Testis (tissue), 3 donors: ENCODE data around the gene P2RY1. TPM values are rescaled to one million over a fixed set of nuclear protein-coding genes. Genes with fewer than 3 reads are reported as not detected.
"Not testable (repeated sequence)": the region's sequence is repeated elsewhere in the genome, so short reads cannot be mapped to it uniquely, and the experiment has no call there.

ENCODE experiments used
- DNase-seq: peaks from one replicate; pipeline ENCODE4 v3.0.0-alpha.2; 2019
- H3K27ac ChIP-seq, 2 donors: fragments of 200-600 bp; sonication (generic); one replicate each; pipeline ENCODE4 v1.5.1; 2019
- H3K27me3 ChIP-seq: fragments of 200-600 bp; sonication (generic); one replicate; pipeline ENCODE4 v1.5.1; 2019
- H3K36me3 ChIP-seq: fragments of 200-600 bp; sonication (generic); one replicate; pipeline ENCODE4 v1.5.1; 2017; ENCODE audit warnings: low read depth; ENCODE audit errors: missing control alignments
- H3K4me1 ChIP-seq: fragments of 200-600 bp; sonication (generic); one replicate; pipeline ENCODE4 v1.5.1; 2019
- H3K4me3 ChIP-seq, 2 donors: fragments of 200-600 bp; sonication (generic); one replicate each; pipeline ENCODE4 v1.5.1; 2017 to 2019
- H3K9me3 ChIP-seq: fragments of 200-600 bp; sonication (generic); one replicate; pipeline ENCODE4 v1.5.1; 2017
- CTCF ChIP-seq, 3 experiments: fragments of 450-650 bp in 2 of 3; fragments of 200-600 bp in 1 of 3; sonication (generic) in 1 of 3; IDR thresholded peaks; one replicate each; pipeline ENCODE4 v1.5.1; 2016 to 2019; ENCODE audit warnings: antibody characterized with exemption in 3 of 3, mild to moderate bottlenecking in 2 of 3, moderate library complexity in 1 of 3
- POLR2A ChIP-seq: fragments of 450-650 bp; IDR thresholded peaks from one replicate; pipeline ENCODE4 v1.6.1; 2017; ENCODE audit warnings: antibody characterized with exemption, mild to moderate bottlenecking, moderate library complexity
- WGBS, 2 donors: methylation state at CpG; one replicate each; pipeline ENCODE4 v1.1.5; 2018; 5-methylcytosine and 5-hydroxymethylcytosine counted together
- intact Hi-C: fragments of 100-400 bp; cut with DNase I; formaldehyde crosslinking; loops from one replicate; pipeline ENCODE4 v1.15.1; 2023; ENCODE audit warnings: low total_unique reads
- polyA plus RNA-seq: library from polyadenylated mRNA; stranded (reverse); fragments of 350-450 nt; fragmentation: Illumina TruSeq; extraction: RNeasy Lipid Tissue Mini Kit (QIAGEN cat#74804); gene quantifications from one replicate; pipeline ENCODE4 v1.2.3, GENCODE V29; 2014; ENCODE audit warnings: low read depth, low replicate concordance; ENCODE audit not compliant: insufficient read depth
- total RNA-seq, 2 donors: library from RNA; depleted of rRNA; stranded (reverse); fragments of >200 nt; gene quantifications; one replicate each; pipeline ENCODE4 v1.2.3, GENCODE V29; 2016

P2RY1 gene
- total and polyA plus RNA-seq, 3 donors from 2014 or later: 2.0 to 8.2 (median 6.4) TPM

- no peak overlapping the region for H3K27ac ChIP-seq
- H3K27me3 ChIP-seq: no peaks in the 10 kb centered on the region
- no peak for TF ChIP-seq POLR2A
- TF ChIP-seq CTCF (IDR thresholded peaks at IDR 0.05): no peak
- intact Hi-C loops: no loop called here
- H3K4me3 ChIP-seq: no peak overlapping the region
- no peak for DNase-seq
- H3K9me3 ChIP-seq: no peaks in the 10 kb centered on the region
- no peaks in the 10 kb centered on the region for H3K4me1 ChIP-seq
- H3K36me3 ChIP-seq: no peaks in the 10 kb centered on the region
Observed at GRCh38 chr3:152843955-152844354, 9.0 kb downstream of the P2RY1 start.

- intact Hi-C loops, H3K36me3 ChIP-seq: not testable (repeated sequence)
Observed at GRCh38 chr3:152846572-152847202, 11.8 kb downstream of the P2RY1 start.

GRCh38 chr3:152847599-152847998, 12.7 kb downstream of the P2RY1 start:
- H3K36me3 ChIP-seq, H3K27ac ChIP-seq, H3K9me3 ChIP-seq, DNase-seq, H3K4me3 ChIP-seq, H3K4me1 ChIP-seq, H3K27me3 ChIP-seq, intact Hi-C loops: not testable (repeated sequence)
- WGBS, 2 donors: 96 to 100% methylated on average over 1 of the region's 1 CpG

More at GRCh38 chr3:152846572-152847202, 11.8 kb downstream of the P2RY1 start:
- 85 to 100% methylated on average over 2 to 3 of the region's 3 CpGs for WGBS, 2 donors
- not testable (repeated sequence) for H3K4me1 ChIP-seq, DNase-seq, H3K9me3 ChIP-seq, H3K27me3 ChIP-seq, H3K4me3 ChIP-seq, H3K27ac ChIP-seq

GRCh38 chr3:152849996-152850578, 15.2 kb downstream of the P2RY1 start:
- DNase-seq: no peak
- no peak for TF ChIP-seq CTCF (IDR thresholded peaks at IDR 0.05)
- no peak for TF ChIP-seq POLR2A
- H3K4me3 ChIP-seq: no peak overlapping the region
- 86 to 89% methylated on average over 2 of the region's 2 CpGs for WGBS, 2 donors
- no peaks in the 10 kb centered on the region for H3K9me3 ChIP-seq
- no peaks in the 10 kb centered on the region for H3K36me3 ChIP-seq
- H3K4me1 ChIP-seq: no peaks in the 10 kb centered on the region
- intact Hi-C loops: no loop called here
- H3K27me3 ChIP-seq: no peaks in the 10 kb centered on the region
- H3K27ac ChIP-seq: no peak overlapping the region

GRCh38 chr3:152853196-152853595, 18.3 kb downstream of the P2RY1 start:
- Histone ChIP-seq H3K4me3 (no peak overlapping the region), H3K27me3 (no peaks in the 10 kb centered on the region), H3K4me1 (no peaks in the 10 kb centered on the region), H3K27ac (no peak overlapping the region), H3K36me3 (no peaks in the 10 kb centered on the region), H3K9me3 (no peaks in the 10 kb centered on the region)
- no peak for TF ChIP-seq CTCF (IDR thresholded peaks at IDR 0.05)
- no peak for TF ChIP-seq POLR2A
- WGBS, 2 donors: 90% methylated on average over 2 of the region's 2 CpGs
- intact Hi-C loops: no loop called here
- no peak for DNase-seq

- intact Hi-C loops: no loop called here
- DNase-seq: no peak
- Histone ChIP-seq H3K9me3 (no peaks in the 10 kb centered on the region), H3K27ac (no peak overlapping the region), H3K36me3 (no peaks in the 10 kb centered on the region), H3K4me1 (no peaks in the 10 kb centered on the region), H3K4me3 (no peak overlapping the region), H3K27me3 (no peaks in the 10 kb centered on the region)
- 85 to 94% methylated on average over 1 of the region's 1 CpG for WGBS, 2 donors
- no peak for TF ChIP-seq POLR2A
- TF ChIP-seq CTCF (IDR thresholded peaks at IDR 0.05): no peak
Observed at GRCh38 chr3:152857082-152857481, 22.2 kb downstream of the P2RY1 start.
